Neural progenitor cell (in vitro differentiated cells): ENCODE data around the gene CAMK2D.

ENCODE experiments used
- EZH2 ChIP-seq: fragments of 200-600 bp; sonication (generic); IDR thresholded peaks from 2 replicates; pipeline ENCODE4 v1.6.1; 2017; ENCODE audit warnings: antibody characterized with exemption, mild to moderate bottlenecking, moderate library complexity
- EZH2phosphoT487 ChIP-seq: fragments of 200-600 bp; sonication (generic); IDR thresholded peaks from 2 replicates; pipeline ENCODE4 v1.6.1; 2017; ENCODE audit warnings: antibody characterized with exemption
- TF ChIP-seq, protein P1 (sequence below): fragments of 200-600 bp; sonication (generic); IDR thresholded peaks from 2 replicates; pipeline ENCODE4 v1.5.1; 2017; ENCODE audit warnings: antibody characterized with exemption, mild to moderate bottlenecking

DNA sequence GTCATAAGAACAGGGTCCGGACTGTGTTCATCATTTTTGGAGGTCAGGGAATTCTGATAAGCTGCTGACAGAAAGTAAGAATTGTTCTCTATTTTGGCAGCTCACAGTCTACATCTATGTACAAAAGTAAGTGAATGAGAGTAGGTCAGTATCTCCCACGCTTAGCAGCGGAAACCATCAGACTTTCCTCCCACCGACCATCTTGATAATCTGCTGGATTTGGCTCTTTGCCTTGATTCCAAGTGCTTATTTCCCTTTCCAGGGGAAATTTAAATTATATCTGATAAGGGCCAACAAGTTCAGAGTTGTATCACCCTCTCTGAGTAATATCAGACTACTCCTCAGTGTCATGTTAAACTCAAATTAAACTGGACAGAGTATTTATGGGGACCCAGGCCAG, 118.0 kb downstream of the CAMK2D start:
- TF ChIP-seq, protein P1, sequence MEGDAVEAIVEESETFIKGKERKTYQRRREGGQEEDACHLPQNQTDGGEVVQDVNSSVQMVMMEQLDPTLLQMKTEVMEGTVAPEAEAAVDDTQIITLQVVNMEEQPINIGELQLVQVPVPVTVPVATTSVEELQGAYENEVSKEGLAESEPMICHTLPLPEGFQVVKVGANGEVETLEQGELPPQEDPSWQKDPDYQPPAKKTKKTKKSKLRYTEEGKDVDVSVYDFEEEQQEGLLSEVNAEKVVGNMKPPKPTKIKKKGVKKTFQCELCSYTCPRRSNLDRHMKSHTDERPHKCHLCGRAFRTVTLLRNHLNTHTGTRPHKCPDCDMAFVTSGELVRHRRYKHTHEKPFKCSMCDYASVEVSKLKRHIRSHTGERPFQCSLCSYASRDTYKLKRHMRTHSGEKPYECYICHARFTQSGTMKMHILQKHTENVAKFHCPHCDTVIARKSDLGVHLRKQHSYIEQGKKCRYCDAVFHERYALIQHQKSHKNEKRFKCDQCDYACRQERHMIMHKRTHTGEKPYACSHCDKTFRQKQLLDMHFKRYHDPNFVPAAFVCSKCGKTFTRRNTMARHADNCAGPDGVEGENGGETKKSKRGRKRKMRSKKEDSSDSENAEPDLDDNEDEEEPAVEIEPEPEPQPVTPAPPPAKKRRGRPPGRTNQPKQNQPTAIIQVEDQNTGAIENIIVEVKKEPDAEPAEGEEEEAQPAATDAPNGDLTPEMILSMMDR, result no peak
- TF ChIP-seq EZH2 (no peak), EZH2phosphoT487 (no peak)
